ENCODE measurements around the gene BMP10.
"Not testable (repeated sequence)": the region's sequence is repeated elsewhere in the genome, so short reads cannot be mapped to it uniquely, and the experiment has no call there.

The BMP10 gene, protein sequence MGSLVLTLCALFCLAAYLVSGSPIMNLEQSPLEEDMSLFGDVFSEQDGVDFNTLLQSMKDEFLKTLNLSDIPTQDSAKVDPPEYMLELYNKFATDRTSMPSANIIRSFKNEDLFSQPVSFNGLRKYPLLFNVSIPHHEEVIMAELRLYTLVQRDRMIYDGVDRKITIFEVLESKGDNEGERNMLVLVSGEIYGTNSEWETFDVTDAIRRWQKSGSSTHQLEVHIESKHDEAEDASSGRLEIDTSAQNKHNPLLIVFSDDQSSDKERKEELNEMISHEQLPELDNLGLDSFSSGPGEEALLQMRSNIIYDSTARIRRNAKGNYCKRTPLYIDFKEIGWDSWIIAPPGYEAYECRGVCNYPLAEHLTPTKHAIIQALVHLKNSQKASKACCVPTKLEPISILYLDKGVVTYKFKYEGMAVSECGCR

DNA sequence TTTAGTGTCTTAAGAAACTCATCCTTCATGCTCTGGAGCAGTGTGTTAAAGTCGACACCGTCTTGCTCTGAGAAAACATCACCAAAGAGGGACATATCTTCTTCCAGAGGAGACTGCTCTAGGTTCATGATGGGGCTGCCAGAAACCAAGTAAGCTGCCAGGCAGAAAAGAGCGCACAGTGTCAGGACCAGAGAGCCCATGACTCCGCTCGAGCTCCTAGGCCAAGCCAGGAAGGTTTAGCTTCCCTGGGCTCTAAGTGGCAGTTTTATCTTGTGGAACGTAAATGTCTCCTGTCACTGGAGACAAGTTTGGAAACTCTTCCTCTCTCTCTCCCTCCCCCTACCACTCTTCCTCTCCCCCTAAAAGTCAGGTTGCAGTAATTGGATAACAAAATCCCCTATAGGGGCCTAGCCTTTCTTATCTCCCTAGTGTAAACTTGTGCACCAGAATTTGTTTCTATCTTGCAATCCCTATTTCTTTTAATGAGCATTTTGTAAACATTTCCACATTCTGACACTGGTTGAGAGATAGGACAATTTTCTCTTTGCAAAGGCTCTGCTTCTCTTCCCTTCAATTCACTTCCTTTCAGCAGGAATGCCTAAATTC, at the start of gene BMP10:
Gene BMP10 (minus strand): TSS at position 239 of the 606 bp plus-strand sequence. CDS start 39 bp downstream, at position 200.
- no peak for DNase-seq

DNA sequence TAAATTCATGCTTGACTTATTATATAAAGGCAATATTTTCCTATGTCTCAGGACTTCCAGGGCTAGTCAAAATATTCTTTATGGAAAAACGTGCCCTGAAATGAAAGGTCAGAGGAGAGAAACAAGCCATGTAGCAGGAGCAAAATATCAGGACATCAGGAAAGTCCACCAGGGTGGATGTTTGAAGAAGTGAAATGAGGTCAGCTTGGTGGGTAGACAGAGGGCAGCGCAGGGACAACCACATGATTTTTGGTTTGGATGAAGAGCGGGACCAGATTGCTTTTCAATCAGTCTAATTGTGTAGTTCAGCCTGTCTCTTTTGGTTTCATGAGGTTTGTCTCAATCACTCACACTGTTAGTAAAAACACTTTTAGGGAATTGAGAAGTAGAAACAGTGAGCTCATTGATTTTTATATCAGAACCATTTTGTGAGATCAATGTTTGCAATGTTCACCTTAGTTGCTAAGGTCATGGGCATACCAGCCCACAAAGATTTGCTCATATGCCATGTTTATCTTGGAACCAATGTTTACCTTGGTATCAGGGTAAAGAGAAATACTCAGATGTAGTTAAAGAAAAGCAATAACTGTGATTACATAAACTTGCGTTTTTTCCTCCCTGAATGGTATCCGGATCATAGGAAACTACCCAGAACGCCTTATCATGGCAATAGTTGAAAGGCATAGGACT, 49.4 kb upstream of the BMP10 start:
- DNase-seq: no peak

DNA sequence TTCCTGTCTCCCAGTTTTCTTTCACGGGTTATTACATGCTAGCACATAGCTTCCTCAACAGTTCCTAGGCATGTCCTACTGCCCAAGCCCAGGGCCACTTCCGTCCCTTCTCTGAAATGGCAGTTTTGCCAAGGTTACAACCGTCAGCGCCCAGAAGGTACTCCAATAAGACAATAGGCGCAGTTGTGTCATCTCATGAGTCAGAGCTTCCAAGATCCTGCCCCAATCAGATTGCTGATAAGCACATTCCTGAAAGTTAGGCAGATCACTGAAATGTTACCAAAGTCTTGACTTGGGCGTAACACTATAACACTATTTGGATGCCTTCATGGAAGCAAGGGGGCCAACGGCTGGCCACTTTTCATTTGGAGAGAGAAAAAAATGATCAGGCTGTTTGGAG, 47.3 kb upstream of the BMP10 start:
- no peak for DNase-seq

DNA sequence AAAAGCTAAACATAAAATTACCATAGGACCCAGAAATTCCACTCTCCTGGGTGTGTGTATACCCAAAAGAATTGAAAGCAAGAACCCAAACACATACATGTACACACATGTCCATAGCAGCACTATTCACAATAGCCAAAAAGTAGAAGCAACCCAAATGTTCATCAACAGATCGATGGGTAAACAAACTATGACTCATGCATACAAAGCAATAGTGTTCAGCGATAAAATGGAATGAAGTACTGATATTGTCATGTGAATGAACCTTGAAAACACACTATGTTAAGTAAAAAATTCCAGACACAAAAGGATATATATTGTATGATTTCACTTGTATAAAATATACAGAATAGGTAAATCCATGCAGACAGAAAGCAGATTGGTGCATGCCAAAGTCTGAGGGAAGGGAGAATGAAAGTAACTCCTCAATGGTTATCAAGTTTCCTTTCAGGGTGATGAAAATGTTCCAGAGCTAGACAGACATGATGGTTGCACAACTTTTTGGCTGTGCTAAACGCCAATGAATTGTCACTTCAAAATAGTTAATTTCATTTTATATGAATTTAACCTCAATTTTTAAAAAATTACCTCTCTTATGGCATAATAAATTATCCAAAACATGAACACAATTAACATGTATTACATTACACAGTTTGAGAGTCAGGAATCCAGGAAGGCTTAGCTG, 46.0 kb upstream of the BMP10 start:
- no peak for DNase-seq

DNA sequence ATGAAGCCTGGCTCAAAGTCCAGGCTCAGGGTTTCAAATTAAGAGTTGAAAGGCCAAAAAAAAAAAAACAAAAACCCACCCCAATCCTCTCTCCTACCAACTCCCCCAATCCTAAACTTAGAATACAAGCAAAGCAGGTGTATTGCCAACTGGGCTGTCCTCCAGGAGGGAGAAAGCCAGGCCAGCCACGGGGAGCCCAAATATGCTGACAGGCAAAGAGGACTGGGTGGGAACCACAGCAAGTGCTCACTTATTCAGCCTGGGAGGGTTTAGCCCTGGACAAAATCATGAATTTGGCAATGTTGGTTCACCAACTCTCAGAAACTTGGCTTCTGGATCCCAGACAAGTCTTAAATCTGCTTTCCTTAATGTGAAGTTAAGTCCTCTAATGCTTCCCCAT, 45.0 kb upstream of the BMP10 start:
- DNase-seq: no peak

DNA sequence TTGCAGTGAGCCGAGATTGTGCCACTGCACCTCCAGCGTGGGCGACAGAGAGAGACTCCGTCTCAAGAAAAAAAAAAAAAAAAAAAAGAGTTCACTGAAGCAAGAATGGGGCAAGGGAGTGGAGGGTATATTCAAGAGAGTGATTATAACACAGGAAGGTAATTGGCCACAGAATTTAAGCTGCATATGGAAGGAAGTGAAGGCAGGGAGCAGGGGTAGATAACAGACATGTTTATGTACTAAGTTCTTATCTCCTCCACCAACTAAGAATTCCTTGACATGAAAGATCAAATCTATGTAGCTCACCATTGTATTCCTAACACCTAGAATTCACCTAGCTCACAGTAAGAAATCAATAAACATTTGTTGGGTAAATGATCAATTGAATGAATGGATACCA, 44.2 kb upstream of the BMP10 start:
- DNase-seq: no peak

DNA sequence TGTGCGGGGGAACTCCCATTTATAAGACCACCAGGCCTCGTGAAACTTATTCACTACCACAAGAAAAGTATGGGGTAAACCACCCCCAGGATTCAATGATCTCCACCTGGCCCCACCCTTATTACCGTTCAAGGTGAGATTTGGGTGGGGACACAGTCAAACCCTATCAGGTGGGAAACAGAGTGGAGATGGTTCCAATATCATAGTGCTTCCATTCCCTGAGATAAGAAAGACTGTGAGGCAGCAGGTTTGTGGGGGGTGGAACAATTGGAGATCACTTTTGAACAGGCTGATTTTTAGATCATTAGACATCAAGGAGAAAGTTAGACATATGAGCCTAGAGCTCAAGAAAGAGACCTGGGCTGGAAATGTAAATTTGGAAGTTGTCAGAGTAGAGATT, 42.2 kb upstream of the BMP10 start:
- DNase-seq: no peak

DNA sequence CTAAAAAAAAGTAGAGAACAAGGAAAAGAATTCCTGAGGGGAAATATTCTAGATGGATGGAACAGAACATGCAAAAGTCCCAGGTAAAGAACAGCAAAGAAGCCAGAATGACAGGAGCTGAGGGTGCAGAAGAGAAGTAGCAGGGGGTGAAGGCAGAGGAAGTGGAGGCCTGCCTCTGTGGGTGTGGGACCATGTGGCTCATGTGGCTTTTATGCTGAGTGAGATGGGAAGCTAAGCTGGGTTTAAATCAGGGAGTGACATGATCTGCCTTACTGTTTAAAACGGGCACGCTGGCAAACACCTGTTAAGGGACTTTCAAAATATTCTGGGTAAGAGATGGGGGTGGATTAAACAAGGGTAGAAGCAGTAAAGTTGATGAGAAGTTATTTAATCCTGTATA, 41.5 kb upstream of the BMP10 start:
- peak; percentile 56 for DNase-seq

DNA sequence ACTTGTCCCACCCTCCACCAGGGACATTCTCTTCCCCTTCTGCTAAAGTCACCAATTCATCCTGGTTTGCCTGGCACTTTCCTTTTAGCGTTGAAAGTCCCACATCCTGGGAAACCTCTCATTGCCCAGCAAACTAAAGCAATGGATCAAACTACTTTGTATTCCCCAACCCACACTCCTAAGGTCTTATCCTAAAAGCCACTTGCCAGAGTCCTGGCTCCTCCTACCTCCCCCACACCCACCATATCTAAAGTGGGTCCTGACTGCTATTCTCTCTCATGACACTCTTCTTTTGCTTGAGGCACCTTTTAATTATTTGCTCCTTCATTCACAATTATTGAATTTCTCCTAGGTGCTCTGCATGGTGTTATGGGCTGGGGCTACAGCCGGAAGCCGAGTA, 40.9 kb upstream of the BMP10 start:
- no peak for DNase-seq

DNA sequence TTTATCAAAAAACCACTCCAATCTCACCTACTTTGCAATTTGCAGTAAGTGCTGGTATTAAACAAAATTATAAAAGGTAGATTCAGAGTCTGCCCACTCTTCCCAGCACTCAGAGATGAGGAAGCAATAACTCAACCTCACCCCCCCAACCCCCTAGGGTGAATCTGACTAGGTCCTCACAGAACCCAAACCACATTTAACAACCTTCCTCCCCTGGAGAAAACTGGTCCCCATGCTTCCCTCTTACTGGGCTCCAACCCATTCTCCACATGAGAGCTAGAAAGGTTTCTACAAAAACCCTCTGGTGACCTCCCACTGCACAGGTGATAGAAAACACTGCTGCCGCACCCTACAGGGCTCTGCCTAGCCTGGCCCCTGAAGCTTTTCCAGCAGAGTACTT, 40.5 kb upstream of the BMP10 start:
- DNase-seq: no peak

DNA sequence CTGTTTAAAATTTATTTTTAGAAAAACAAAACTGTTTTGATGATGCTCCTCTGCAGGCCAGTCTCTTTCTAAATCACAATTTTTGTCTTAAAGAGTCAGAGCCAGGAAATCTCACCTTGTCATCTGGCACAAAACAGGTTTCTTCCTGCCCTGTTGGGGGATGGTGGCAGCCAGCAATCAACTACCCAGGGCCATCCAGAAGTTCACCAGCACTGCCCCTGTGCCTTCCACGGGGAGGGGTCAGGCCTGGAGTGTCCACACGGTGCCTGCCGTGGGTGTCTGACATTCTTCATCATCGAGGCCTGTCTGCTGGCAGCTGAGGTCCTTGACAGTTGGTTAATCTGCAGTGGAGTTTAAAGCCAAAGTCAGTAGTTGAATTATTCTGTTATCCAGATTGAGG, 40.0 kb upstream of the BMP10 start:
- DNase-seq: peak; percentile 32

DNA sequence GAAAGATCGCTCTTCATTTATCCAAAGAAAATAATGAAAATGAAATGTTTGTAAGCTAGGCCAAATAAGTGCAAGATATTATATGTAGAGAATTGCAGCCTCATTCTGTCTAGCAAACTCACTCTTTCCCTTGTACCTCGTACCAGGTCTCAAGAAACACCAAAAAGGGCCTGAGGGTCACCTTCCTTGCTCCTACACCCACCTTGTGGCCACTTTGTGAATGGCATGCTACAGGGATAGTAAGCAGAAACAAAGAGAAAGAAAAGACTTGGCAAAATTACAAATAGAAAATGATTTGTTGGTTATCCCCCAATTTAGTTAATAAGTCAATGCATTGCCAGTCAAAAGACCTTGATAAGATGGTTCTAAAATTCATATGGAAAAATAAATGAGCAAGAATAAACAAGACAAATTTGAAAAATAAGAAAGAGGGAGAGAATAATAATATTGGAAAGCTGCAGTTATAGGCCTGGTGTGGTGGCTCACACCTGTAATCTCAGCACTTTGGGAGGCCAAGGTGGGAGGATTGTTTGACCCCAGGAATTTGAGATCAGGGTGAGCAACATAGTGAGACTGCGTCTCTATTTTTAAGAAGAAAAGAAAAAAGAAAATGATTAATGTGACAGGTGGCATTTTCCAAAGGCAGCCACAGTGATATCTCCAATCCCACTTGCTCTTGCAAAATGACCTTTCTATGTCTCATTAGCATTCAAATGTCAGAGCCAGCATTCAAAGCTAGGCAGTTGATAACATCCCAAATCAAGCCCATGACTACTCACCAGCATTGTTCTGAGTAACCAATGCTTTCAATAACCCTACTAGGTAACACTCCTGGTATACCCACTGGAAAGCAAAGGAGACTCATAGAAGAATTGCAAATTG, 38.8 kb upstream of the BMP10 start:
- DNase-seq: peak; percentile 77

DNA sequence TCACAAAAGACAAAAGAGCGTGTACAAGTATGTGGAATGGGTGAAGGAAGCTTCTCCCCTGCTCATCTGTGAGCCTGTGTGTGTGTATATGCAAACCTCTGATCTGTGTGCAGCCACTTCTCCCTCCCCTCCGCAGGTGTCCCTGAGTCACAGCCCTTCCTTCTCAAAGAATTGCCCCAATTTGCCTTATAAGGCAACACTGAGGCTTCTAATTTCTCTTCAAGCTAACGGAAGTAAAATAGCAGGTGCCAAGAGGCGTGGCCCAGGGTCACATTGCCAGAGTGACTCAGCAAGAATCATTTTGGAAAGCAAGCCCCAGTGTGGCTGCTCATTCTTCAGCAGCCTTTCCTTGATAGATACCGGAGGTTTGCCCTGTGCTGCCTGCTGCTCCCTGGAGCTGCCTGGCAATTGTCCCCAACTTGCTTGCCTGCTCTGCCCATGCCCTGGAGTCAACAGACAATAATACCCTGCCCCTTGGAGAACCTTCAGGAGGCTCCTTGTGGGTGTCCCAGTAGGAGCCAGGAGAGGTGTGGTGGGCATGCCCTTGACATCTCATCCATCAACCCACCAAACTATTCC, 37.3 kb upstream of the BMP10 start:
- DNase-seq: peak; percentile 91

DNA sequence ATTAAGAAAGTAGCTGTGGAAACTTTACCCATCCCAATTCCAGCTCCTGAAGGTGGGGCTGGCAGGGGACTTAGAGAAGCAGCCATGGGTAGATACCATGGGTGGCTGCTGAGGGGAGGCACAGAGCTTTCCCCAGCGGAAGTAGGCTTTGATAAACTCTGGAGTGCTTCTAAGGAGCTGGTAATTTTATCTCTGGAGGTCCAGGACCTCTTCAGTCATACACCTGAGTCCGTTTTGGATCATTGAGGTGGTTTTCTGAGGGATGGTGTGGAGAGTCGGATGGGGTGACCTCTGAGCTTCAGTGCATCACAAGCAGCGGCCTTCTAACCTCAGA, 36.7 kb upstream of the BMP10 start:
- DNase-seq: no peak

DNA sequence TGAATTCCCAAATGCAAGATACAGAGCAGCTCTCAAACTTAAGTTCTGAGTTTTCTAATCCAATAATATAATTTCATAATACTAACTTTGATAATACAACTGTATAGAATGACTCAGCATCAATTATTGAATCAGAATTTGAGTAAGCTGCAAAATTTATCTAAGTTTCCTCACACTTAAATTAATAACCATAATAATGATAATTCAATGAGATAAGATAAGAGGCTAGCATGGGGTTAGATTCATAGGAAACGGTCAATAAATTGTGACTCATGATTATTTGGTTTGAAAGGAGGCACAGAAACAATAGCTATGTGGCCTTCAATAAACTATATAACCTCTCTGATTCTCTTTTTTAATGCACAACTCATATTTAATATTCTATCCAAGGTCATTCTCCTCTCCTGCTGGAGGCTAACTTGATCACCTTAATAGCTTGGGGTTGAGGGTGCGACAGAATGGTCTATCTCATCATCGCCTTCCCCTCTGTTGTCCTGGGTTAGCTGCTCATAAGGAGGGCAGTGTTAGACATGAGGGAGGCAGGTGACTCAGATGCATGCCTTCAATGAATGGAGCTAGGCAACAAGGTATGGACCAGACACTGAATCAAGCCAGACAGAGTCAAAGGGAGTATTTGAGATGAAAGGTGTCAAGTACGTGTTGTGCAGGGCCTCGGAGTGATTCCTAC, 36.2 kb upstream of the BMP10 start:
- no peak for DNase-seq

DNA sequence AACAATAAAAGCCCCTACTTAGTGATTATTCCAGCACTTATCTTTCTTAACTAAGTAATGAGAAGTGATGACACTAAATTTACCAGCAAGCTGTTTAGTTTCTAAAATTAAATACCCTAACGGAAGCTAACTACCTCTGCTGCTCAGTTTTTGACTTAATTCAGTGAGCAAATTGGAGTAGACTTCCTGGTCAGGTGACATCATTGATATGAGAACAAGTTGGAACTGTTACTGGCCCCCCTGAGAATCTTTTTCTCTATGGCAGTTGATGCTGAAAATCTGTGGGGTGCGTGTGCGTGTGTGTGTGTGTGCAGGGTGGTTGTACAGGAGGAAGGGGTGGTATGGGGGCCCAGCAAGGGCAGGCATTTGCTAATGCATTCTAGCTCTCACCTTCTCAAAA, 35.5 kb upstream of the BMP10 start:
- DNase-seq: no peak

DNA sequence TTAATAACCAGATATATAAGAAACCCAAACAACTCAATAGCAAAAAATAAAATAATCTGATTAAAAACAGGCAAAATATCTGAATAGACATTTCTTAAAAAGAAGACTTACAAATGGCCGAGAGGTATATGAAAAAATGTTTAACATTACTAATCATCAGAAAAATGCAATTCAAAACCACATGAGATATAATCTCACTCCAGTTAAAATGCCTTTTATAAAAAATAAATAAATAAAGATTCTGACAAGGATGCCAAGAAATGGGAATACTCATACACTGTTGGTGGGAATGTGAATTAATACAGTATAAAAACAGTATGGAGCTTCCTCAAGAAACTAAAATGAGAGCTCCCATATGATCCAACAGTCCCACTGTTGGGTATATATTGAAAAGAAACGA, 33.9 kb upstream of the BMP10 start:
- no peak for DNase-seq

DNA sequence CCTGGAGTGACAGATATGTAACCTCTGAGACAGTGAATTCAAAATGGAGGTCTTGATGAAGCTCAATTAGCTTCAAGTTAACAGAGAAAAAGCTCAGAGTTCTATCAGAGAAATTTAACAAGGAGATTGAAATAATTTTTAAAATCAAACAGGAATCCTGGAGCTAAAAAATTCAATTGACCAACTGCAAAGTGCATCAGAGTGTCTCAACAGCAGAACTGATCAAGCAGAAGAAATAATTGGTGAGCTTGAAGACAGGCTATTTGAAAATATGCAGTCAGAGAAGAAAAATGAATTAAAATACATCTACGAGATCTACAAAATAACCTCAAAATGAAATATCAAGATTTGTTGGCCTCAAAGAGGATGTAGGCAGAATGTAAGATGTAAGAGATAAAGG, 30.4 kb upstream of the BMP10 start:
- DNase-seq: no peak

DNA sequence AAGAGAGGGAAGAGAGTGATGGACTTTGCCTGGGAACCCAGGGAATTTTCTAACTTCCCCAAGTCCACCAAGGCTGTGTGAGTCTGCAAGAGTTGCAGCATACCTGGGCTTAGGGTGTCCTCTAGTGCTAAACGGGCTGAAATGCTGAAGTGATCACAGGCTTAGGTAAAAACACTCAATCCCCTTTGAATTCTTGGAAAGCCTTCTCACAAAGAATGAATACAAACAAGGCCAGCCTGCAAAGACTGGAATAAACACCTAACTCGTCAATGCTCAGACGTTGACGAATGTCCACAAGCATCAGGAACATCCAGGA, 30.0 kb upstream of the BMP10 start:
- no peak for DNase-seq

DNA sequence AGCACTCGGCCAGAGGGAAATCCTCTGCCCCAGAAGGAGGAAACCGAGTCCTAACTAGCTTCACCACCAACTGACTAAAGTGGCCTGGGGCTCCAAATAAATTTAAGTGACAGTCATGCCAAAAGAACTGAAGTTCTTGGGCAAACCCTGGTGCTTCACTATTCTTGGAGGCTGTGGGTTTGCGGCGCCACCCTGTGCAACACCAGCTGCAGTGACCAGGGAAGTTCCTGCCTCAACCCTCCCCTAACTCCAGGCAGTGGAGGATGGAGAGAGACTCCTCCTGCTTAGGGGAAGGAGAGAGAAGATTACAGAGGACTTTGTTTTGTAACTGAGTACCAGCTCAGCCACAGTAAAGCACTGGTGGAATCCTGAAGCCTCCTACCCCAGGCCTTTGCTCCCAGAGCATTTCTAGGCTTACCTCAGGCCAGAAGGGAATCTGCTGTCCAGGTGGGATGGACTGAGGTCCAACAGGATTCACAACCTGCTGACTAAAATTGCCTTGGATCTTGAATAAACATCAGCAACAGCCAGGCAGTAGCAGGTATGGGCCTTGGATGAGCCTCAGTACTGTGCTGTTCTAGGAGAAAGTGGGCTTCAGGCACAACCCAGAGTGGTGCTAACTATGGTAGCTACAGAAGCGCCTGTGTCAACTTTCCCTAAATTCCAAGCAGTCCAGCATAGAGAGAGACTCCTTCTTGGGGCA, 29.4 kb upstream of the BMP10 start:
- no peak for DNase-seq

DNA sequence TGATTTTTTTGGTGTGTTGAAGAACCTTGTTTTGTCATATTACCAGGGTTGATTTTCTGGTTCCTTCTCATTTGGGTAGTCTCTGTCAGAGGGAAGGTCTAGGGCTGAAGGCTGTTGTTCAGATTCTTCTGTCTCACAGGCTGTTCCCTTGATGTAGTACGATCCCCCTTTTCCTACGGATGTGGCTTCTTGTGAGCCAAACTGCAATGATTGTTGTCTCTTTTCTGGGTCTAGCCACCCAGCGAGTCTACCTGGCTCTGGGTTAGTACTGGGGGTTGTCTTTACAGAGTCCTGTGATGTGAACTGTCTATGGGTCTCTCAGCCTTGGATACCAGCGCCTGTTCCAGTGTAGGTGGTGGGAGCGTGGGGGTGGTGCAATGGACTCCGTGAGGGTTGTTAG, 24.8 kb upstream of the BMP10 start:
- DNase-seq: not testable (repeated sequence)

Measured in CD4-positive, alpha-beta T cell treated with Interleukin-21 for 1 hour (primary cell).